ENCODE measurements around the gene DES. TPM values are rescaled to one million over a fixed set of nuclear protein-coding genes. Genes with fewer than 3 reads are reported as not detected.

DES gene
- total RNA-seq, 1 experiment from 2014 or later: 4.2 TPM

DNA sequence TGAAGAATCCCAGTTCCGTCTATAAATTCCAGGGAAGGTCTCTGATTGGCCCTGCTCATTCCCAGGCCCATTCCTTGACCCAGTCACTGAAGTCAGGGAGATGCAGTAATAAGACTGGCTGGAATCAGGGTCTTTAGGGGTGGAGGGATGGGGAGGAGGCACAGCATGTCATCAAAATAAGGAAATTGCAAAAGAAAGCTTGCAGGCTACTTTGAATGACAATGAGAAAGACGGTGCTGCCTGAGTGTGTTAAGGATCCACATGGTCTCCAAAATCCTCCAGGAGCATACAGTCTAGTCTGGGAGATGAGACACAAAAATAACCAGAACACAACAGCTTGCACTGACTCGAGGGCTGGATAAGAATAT is 2.0 kb upstream of the DES start (continued):
- TF ChIP-seq CTCF (IDR thresholded peaks at IDR 0.05 in 2 of 3, conservative IDR thresholded peaks at IDR 0.05 in 1 of 3; ENCODE audit: borderline replicate concordance in 1 of 3, insufficient read depth in 1 of 3, low read depth in 2 of 3, low read length in 2 of 3) (no peak), SP1 (IDR thresholded peaks at IDR 0.05; ENCODE audit: low read depth) (no peak), ATF3 (IDR thresholded peaks at IDR 0.05) (no peak), RAD21 (IDR thresholded peaks at IDR 0.05; ENCODE audit: low read depth) (no peak)
- TF ChIP-seq, protein P1, sequence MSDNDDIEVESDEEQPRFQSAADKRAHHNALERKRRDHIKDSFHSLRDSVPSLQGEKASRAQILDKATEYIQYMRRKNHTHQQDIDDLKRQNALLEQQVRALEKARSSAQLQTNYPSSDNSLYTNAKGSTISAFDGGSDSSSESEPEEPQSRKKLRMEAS (IDR thresholded peaks at IDR 0.05): no peak

- Histone ChIP-seq H3K27ac (ENCODE audit: low read depth, low read length) (no peak overlapping the region), H3K4me1 (ENCODE audit: control insufficient read depth in 1 of 2, insufficient read depth in 2 of 2, low read length in 2 of 2) (peaks cover 0 to 13% of the 10 kb centered on the region in 2 experiments; a peak in 2 of 4 replicates), H3K36me3 (ENCODE audit: control insufficient read depth in 1 of 2, insufficient read depth in 2 of 2, low read length in 2 of 2) (no peaks in the 10 kb centered on the region), H3K9me2 (ENCODE audit: insufficient read depth) (no peaks in the 10 kb centered on the region), H3K9ac (ENCODE audit: low read length) (no peak overlapping the region), H2AFZ (ENCODE audit: low read depth, low read length, poor library complexity, severe bottlenecking) (no peak overlapping the region), H3K27me3 (ENCODE audit: insufficient read depth, low read length) (no peaks in the 10 kb centered on the region), H4K20me1 (ENCODE audit: insufficient read depth) (no peaks in the 10 kb centered on the region), H3K79me2 (ENCODE audit: insufficient read depth, low read length) (no peaks in the 10 kb centered on the region), H3K4me2 (ENCODE audit: low read length) (no peak overlapping the region), H3K9me3 (ENCODE audit: control insufficient read depth in 1 of 2, insufficient read depth in 1 of 2, low read depth in 1 of 2, low read length in 2 of 2) (no peaks in the 10 kb centered on the region), H3K4me3 (replicated peaks in 1 of 2; ENCODE audit: low read depth in 1 of 2, low read length in 2 of 2) (no peak overlapping the region)
- no TSS peak for BruUV-seq (replicated peaks)
- TF ChIP-seq ZFX (IDR thresholded peaks at IDR 0.05) (no peak), POLR2A (IDR thresholded peaks at IDR 0.05; ENCODE audit: borderline replicate concordance, extremely low read depth, insufficient read depth, insufficient read length) (no peak), EZH2 (IDR thresholded peaks at IDR 0.05) (no peak), SIN3A (IDR thresholded peaks at IDR 0.05; ENCODE audit: low read depth) (no peak), EZH2phosphoT487 (IDR thresholded peaks at IDR 0.05; ENCODE audit: borderline replicate concordance) (no peak)
- intact Hi-C loops (cut with micrococcal nuclease): no loop called here
- no peak for ATAC-seq
- RAD21 ChIA-PET (ENCODE audit: low non-redundant PET in 1 of 2, low total read pairs in 2 of 2, uncharacterized antibody in 2 of 2, unreplicated experiment in 2 of 2): no interaction called here
- CTCF ChIA-PET: interaction anchor here (1.3 to 1.4 kb wide), 2 partner anchors 14 to 17 kb away, joined by 3 read pairs; no protein-coding TSS in a partner anchor
- POLR2A ChIA-PET: no interaction called here
- no peak for DNase-seq (ENCODE audit: low read depth, low spot score)
Measured at GRCh38 chr2:219416938-219417337, 1.2 kb upstream of the DES start.

All from HCT116 (cell line).